Measurements from ENCODE around the gene TNFRSF4.

Gene TNFRSF4

GRCh38 chr1:1227386-1227785, 13.4 kb upstream of the TNFRSF4 start:
- TF ChIP-seq, protein P1, sequence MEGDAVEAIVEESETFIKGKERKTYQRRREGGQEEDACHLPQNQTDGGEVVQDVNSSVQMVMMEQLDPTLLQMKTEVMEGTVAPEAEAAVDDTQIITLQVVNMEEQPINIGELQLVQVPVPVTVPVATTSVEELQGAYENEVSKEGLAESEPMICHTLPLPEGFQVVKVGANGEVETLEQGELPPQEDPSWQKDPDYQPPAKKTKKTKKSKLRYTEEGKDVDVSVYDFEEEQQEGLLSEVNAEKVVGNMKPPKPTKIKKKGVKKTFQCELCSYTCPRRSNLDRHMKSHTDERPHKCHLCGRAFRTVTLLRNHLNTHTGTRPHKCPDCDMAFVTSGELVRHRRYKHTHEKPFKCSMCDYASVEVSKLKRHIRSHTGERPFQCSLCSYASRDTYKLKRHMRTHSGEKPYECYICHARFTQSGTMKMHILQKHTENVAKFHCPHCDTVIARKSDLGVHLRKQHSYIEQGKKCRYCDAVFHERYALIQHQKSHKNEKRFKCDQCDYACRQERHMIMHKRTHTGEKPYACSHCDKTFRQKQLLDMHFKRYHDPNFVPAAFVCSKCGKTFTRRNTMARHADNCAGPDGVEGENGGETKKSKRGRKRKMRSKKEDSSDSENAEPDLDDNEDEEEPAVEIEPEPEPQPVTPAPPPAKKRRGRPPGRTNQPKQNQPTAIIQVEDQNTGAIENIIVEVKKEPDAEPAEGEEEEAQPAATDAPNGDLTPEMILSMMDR (IDR thresholded peaks at IDR 0.05; ENCODE audit: low read depth, low read length, missing control alignments): no peak
- no peak for DNase-seq (ENCODE audit: low read depth)
- H3K4me3 ChIP-seq (ENCODE audit: low read depth, low read length): no peak overlapping the region

DNA sequence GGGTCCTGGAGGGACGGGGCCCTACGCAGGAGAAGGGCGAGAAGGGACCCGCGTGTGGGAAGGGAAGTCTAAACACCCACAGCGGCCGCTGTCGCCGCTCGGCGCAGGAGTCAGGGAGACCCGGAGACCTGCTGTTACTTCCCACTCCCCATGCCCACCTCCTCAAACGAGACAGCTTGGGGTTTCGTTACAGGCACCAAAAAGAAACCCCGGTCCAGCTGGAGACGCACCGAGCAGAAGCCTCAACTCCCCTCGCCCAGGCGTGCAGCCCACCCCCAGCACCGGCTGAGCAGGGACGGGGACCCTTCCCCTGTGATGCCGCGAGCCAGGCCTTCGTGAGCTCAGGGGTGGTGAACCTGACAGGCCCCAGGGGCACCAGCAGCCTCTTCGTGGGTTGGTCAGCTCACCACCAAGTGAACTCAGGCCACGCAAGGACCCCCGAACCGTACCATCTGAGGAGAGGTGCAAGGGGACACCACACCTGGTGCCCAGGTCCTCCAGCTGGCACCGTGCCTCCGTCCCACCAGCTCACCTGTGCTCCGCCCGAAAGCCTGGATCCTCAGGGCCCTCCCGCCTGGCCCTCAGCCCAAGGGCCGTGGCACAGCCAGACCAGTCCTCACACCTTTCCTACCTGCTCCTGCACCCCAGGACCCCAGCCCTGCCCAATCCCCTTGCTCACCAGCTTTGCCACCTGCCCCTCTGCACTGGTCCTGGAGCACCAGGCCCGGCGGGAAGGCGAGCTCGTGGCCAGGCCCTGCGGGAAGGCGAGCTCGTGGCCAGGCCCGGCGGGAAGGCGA, 12.8 kb upstream of the TNFRSF4 start:
- DNase-seq (ENCODE audit: low read depth): no peak
- TF ChIP-seq, protein P1 (IDR thresholded peaks at IDR 0.05; ENCODE audit: low read depth, low read length, missing control alignments): no peak
- H3K4me3 ChIP-seq (ENCODE audit: low read depth, low read length): no peak overlapping the region

DNA sequence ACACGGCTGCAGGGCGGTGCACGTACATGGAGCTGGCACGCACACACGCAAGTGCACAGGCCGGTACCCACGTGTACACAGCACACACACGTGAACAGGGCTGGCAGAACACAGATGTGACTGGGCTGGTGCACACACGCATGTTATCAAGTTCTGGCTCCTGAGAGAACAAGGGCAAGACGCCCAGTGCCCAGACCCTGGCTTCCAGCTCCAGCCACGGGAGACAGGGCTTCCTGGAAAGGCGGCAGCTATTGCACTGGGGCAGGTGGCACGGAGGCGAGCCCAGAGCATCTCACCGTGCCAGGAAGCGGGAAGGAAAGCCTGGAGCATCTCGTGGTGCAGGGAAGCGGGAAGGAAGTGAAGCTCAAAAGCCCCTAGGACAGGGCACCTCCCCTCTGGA, 12.0 kb upstream of the TNFRSF4 start:
- H3K4me3 ChIP-seq (ENCODE audit: low read depth, low read length): no peak overlapping the region
- TF ChIP-seq, protein P1 (IDR thresholded peaks at IDR 0.05; ENCODE audit: low read depth, low read length, missing control alignments): no peak

GRCh38 chr1:1225238-1225845, 11.4 kb upstream of the TNFRSF4 start:
- DNase-seq (ENCODE audit: low read depth): no peak
- TF ChIP-seq, protein P1 (IDR thresholded peaks at IDR 0.05; ENCODE audit: low read depth, low read length, missing control alignments): no peak
- no peak overlapping the region for H3K4me3 ChIP-seq (ENCODE audit: low read depth, low read length)

More for the DNA sequence above, 12.0 kb upstream of the TNFRSF4 start:
- no peak for DNase-seq (ENCODE audit: low read depth)

DNA sequence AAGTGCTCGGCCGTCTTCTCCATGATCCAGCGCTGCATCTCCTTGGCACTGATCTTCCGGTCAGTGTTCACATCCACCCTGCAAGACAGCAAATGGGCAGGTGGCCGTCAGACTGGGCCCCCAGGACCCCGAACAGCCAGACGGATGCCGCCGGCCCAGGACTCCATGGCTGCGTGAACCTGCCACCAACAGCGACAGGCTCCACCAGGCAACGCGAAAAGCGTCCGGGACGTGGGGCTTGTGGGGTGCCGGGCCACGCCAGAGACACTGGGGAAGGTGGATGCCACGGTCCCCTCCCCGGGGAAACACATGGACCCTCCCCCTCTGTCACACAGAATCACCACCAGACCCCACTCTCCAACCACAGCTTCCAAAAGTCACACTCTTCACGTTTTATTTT, 9.9 kb upstream of the TNFRSF4 start:
- TF ChIP-seq, protein P1 (IDR thresholded peaks at IDR 0.05; ENCODE audit: low read depth, low read length, missing control alignments): no peak
- no peak for DNase-seq (ENCODE audit: low read depth)

GRCh38 chr1:1223321-1223720, 9.4 kb upstream of the TNFRSF4 start:
- DNase-seq (ENCODE audit: low read depth): no peak
- TF ChIP-seq, protein P1 (IDR thresholded peaks at IDR 0.05; ENCODE audit: low read depth, low read length, missing control alignments): no peak
- H3K4me3 ChIP-seq (ENCODE audit: low read depth, low read length): no peak overlapping the region

More for the DNA sequence above, 9.9 kb upstream of the TNFRSF4 start:
- H3K4me3 ChIP-seq (ENCODE audit: low read depth, low read length): no peak overlapping the region
